Stimulated activated CD4-positive, alpha-beta T cell treated with anti-CD3 and anti-CD28 coated beads, Interleukin-4, amount 100 ng/mL, for 48 hours (primary cell): ENCODE data around the gene PRKG1.

ENCODE experiments used
- DNase-seq, 2 donors: peaks; one replicate each; pipeline ENCODE4 v3.0.0-alpha.2; 2020; ENCODE audit warnings: low read depth in 2 of 2

PRKG1 gene

DNA sequence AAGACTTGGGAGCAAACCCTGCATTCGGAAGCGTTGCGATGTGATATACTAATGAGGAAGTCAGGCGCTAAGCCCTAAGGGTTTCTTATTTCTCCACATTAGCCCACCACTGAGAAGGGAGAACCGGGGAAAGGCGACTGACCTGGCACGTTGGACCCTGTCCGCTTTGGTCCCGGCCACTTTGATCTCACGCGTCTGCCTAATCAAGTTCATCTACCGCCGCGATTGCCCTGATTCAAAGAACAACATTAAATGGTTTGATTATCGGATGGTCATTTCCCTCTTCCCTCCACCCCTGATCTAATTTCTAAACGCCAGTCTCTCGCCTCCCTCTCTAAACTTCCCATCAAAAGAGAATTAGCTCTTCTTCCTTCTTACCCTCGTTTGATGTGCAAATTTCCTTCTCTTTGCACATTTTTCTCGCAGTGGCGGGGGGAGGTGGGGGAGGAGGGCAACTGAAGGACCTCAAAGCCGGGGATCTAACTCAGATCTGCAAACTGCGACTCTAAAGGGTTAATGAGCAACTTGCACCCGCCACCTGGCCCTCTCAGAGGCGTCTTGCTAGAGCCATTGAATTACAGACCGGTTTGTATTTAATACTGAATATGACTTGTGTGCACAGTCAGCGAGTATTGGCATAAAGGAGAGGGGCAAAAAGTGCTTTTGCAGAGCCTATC, 1239.1 kb downstream of the PRKG1 start:
- no peak for DNase-seq

DNA sequence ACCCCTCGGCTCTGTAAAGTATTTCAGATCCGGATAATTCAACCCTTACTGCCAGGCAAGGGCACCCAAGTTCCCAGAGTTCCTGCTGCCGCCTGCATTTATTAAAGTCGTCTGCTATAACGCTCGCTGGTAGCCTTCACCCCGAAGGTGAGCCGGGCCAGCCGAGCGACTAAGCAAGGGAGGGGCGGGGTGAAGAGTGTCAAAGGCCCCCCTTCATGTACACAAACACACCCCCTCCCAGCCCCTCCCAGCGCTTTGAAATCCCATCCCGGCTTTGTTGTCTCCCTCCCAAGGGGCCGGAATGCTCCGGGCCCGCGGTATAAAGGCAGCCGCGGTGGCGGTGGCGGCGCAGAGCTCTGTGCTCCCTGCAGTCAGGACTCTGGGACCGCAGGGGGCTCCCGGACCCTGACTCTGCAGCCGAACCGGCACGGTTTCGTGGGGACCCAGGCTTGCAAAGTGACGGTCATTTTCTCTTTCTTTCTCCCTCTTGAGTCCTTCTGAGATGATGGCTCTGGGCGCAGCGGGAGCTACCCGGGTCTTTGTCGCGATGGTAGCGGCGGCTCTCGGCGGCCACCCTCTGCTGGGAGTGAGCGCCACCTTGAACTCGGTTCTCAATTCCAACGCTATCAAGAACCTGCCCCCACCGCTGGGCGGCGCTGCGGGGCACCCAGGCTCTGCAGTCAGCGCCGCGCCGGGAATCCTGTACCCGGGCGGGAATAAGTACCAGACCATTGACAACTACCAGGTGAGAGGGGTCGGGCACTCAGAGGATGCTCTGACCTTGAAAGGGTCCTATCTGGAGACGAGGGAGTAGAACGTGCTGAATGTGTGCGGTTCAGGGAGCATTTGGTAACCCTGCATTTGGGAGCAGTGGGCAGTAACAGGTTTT, 1239.9 kb downstream of the PRKG1 start, which contains the start of gene DKK1:
TSS of gene DKK1 (plus strand) at position 349 of the 889 bp plus-strand sequence. CDS start at position 503, 154 bp downstream.
- DNase-seq: peak in 1 of 2 donors; percentile 19

DNA sequence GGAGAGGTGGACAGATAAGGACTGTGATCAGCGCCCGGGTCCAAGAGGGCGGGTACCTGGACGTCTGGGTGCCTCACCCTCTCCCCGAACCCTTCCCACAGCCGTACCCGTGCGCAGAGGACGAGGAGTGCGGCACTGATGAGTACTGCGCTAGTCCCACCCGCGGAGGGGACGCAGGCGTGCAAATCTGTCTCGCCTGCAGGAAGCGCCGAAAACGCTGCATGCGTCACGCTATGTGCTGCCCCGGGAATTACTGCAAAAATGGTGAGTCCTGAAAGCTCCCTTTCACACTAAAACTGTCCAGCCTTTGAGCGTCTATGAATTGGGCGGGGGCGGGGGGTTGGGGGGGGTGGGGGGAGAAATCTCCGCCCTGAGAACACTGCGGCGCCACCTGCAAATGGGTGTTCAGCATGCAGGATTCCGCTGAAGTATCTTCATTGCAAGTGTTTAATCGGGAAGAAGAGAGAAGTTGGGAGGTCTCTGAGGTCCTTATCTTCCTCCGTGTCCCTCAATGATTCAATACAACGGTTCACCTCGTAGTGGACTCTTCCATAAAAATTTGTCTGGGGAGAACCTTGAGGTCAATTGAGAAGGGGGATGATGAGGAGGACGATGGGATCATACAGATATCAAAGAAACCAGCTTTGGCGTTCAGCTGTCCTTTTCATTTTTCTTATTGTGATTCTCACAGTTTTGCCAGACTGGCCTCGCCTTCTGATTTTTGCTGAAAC, 1240.7 kb downstream of the PRKG1 start:
- DNase-seq: no peak

DNA sequence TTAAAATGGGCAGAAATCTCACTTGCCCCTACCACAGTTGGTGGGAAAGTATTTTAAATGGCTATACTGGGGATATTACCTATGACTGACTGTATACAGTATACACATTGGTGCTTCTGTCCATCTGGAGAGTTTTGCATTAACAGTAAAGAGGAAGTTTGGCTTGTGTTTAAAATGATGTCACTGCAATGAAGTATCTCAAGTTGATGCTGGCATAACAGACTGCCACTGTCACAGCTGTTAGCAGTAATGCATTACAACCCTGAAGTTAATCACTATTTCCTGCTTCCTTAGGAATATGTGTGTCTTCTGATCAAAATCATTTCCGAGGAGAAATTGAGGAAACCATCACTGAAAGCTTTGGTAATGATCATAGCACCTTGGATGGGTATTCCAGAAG, 1241.7 kb downstream of the PRKG1 start:
- no peak for DNase-seq

DNA sequence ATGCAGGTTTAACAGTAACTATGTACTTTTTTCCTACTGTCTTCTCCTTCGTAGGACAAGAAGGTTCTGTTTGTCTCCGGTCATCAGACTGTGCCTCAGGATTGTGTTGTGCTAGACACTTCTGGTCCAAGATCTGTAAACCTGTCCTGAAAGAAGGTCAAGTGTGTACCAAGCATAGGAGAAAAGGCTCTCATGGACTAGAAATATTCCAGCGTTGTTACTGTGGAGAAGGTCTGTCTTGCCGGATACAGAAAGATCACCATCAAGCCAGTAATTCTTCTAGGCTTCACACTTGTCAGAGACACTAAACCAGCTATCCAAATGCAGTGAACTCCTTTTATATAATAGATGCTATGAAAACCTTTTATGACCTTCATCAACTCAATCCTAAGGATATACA, 1242.2 kb downstream of the PRKG1 start:
- no peak for DNase-seq

DNA sequence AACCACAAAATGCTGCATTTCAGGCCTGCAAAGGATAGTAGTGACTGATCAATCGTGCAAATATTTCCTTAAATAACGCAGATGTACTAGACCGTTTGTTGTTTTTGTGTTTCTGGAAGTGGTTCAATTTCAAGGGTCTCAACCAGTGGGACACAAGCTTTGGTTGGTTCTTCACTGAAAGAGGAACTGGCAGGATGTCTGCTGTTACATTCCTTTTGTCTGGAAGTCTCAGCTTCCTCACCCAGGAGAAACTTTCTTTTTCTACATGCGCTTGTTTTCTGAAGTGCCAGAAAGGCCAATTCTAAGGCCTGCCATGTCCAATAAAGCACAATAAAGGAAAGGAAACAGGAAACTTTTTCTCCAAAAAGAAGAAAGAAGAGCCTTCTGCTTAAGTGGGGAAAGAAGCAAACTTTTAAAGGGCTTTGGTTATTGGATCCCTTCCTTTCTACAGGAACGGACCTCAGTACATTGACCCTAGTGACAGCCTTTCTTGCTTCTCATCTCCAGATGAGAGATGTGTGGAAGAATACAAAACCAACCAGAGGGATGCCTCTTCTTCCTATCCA, 1243.9 kb downstream of the PRKG1 start:
- no peak for DNase-seq

DNA sequence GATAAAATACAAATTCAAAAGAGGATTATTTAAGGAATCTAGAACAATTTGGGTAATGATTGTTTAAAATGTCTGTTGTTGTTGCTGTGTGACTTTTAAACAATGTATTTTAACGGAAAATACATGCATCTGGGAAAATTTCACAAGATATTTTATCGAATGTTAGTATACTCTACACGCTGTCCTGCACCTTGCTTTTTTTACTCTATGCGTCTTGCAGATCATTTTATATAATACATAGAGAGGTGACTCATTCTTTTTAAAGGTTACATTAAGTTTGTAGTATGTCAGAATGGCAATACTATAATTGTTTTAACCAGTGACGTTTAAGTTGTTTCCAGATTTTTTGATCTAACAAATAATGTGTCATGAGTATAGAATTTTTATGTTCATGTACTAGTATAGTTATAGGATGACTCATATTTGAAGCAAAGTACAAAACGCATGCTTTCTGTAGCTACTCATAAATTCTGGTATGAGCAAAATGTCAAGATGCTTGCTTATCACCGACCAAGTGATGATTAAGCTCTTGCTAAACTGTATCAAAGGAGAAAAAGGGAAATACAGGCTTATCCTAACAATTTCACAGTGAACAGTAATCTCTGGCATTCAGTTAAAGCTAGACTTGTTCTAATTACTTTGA, 1244.7 kb downstream of the PRKG1 start:
- DNase-seq: no peak

DNA sequence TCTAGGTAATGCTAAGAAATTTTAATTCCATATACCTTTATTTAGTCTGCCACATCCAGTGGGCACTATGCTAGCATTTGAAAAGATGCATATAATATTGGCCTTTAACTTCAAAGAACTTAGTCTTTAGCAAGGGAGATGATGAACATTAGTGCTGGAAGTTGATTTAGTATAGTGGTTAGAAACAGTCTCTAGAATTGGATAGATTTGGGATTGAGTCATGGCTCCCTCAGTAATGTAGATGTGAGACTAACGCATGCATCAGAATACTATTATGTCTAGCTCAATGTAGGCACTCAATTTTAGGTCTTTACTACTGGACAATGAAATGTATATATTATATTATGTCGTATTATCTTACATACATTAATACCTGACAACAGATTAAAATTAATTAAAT, 1245.6 kb downstream of the PRKG1 start:
- no peak for DNase-seq

DNA sequence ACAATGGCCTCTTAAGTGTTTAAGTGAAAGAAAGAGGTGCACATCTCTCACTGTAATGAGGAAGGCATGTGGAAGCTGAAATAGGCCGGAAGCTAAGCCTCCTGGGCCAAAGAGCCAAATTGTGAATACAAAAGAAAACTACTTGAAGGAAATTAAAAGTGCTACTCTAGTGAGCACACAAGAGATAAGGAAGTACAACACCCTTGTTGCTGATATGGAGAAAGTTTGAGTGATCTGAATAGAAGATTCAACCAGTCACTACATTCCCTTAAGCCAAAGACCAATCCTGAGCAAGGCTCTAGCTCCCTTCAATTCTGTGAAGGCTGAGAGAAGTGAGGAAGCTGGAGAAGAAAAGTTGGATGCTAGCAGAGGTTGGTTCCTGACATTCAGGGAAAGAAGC, 1248.0 kb downstream of the PRKG1 start:
- DNase-seq: no peak

DNA sequence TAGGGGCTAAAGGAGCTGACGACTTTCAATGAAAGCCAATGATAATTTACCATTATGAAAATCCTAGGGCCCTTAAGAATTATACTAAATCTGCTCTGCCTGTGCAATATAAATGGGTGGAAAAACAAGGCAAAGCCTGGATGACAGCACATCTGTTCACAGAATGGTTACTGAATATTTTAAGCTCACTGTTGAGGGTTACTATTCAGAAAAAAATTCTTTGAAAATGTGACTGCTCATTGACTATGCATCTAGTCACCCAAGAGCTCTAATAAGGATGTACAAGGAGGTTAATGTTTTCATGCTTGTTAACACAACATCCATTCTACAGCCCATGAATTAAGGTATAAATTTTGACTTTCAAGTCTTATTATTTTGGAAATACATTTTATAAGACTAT, 1248.6 kb downstream of the PRKG1 start:
- DNase-seq: no peak

DNA sequence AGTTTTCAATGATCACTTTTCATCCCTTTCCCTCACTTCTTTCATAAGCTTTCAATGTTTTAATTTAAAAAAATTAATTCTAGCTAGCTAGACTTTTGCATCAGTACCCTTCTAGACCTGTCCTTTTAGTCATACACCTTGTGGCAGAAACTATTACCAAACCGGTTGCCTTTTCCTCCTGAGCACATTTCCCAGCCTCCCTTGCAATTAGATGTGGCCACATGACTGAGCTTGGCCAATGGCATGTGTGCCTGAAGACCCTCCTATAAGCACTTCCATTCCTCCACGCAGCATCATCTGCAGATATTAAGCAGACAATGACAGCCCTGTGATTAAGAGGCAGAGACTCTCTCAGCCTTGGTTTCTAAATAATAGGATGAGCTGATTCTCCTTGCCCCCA, 1252.1 kb downstream of the PRKG1 start:
- DNase-seq: no peak

DNA sequence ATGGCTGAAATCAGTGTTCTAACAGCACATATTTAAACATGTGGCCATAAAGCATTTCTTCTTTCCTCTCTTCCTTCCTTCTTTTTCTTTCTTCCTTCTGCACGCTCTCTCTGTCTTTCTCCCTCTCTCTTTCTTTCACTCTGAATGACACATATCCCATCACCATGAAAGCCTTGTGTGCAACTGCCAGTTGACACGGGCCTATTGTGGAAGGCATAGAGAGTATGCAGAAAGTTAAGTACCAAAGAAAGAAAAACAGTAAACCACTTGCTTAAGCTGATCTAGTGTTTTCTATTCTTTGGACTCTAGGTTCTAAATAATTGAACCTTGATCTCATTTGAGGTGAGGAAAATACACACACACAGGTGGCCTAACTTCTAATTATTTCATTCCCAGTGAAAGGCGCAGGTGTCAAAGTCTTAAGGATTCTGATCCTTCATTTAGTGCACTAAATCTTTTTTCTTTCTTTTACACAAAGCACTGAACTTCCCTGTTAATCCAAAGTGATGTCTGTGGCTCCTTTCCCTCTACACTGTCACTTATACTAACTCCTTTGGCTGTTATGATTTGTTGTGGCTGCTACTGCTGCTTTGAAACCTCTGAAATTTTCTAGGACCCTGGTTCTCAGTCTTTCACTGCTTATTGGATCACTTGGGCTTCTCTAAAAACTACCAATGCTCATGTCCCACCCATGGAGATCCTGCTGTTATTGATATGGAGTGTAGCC, 1257.5 kb downstream of the PRKG1 start:
- no peak for DNase-seq

DNA sequence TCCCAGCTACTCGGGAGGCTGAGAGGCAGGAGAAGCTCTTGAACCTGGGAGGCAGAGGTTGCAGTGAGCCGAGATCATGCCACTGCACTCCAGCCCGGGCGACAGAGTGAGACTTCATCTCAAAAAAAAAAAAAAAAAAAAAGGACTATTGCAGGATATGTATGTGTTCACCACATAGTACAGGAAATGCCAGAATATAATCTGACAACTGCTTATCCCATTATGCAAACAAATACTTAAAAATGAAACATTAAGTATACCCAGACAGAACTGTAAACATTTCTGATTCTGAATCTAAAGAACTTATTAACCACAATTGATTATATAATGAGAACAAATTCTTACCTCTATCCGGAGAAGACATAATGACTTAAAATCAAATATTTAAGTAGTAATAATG, 1258.5 kb downstream of the PRKG1 start:
- DNase-seq: no peak

DNA sequence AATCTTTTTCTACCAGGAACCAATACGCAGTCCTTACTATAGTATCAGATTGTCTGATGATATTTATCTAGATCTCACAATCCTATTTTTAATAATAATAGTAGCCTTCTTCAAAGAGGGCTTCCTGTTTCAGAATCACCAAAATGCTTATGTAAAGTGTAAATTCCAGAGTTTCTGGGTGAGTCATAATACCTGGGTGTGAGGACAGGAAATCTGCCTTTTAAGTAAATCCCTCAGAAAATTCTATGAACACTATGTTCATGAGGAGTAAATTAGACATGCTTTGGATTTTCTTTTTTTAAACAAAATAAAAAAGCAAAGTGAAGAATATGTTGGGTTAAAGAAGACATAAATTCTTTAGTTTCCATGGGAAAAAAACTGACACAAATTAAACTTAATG, 1260.3 kb downstream of the PRKG1 start:
- no peak for DNase-seq

DNA sequence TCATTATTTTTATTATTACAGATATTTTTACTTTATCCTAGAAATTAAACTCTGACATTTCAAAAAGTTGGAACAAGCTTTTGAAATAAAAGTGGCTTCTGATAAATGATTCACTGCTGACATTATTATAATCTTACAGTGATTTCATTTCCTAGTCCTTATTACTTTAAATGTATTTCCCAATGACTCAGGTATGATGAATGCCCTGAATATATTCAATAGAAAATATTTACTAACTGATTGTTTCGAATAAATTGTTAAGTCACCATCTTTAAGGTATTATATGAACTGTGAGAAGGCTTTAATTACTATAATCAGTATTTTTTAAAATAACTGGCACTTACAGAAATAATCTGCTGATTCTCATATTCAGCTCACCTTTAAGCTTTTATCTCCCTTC, 1261.4 kb downstream of the PRKG1 start:
- no peak for DNase-seq

DNA sequence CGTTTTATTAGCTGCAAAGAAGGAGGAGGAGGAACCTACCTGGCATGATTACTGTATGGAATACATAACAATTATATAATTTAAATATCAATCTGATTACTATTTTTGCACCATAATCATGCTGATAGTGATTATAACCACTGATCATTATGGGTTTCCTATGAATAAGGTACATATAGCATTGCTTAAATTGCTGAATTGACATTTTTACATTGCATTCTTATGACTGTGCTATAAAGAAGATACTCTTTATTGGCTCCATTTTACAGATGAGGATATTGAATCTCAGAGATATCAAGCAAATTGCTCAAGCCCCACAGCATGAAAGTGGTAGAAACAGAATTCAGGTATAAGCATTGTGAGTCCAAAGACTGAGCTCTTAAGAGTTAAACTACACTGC, 1262.9 kb downstream of the PRKG1 start:
- no peak for DNase-seq

DNA sequence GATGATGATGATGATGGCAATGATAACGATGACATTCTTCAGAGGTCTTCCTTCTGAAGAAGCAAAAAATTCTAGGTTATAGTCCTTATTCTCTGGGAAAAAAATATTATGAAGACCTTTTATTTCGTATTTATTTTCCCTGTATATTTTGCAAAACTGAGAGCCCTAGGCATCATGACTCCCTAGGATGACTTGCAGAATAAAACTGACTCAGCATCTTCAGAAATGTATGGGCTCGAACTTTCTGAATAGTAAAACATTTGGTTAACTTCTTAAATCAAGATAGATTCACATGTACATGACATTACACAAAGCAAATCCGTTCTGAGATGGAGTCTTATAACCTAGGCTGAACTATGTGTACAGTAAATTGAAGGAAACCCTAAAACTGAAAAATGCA, 1269.2 kb downstream of the PRKG1 start:
- no peak for DNase-seq

DNA sequence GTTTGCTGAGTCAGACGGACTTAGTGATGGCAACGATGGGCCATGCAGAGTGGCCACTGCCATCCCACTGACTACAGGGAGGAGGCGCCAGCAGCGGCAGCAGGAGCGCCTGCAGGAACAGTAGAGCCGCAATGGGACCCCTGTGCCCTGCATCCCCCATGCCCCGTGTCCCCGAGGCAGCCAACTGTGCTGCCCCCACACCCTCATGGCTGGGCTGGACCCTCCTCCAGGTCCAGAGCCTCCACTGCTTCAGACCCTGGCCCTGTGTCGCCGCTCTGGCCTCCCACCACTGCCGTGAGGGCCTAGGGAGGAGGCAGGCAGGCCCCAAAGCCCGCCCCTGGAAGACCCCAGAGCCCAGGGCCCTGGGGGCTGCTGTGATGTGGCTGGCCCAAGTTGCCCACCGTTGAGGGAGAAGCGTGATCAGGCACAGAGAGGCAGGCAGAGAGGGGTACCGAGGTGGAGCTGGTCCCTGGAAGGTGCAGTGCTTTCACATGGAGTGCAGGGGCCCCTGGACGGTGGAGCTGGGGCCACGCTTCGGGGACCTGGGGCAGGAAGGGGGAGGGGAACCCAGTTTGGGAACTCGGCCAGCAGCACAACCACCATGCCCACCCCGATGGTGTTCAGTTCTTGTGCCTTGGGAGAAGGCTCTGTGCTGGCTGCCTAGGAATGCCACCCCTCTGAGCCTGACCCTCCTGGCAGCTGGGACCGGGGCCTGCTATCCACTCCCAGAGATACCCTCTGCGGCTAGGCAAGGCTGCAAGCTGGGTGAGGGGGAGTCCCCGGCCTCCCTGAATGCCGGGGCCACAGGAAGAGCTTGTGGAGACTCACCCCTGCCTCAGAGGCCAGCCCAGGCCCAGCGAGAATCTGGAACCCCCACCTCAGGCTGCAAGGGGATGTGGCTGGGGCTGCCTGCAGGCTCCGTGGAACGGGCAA, 1272.4 kb downstream of the PRKG1 start:
- no peak for DNase-seq

DNA sequence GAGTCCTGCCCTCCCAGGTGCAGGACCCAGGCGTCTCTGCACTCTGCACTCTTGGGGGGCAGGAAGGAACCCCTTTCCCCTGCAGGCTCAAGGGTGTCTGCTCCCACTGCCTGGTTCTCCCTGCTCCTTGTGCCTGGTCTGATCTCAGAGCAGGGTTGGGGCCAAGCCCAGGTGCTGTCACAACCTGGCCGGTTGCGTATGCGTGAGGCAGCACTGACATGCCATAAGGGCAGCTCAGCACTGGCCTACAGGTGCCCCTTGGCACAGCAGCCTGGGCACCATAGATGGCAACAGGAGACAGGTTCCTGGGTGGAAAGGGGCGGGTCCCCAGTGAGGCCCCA, 1273.0 kb downstream of the PRKG1 start:
- DNase-seq: no peak
